ENCODE measurements around the gene ZFYVE1. TPM values are rescaled to one million over a fixed set of nuclear protein-coding genes. Genes with fewer than 3 reads are reported as not detected.

The ZFYVE1 gene
- polyA plus RNA-seq, 2 of the 4 experiments (the other 2 are of a cell fraction) = 7.4 to 9.4 TPM

Small RNA genes within 50 kb of the gene (small RNA-seq; reads per million reads assigned to genes)
- 0 reads per million in 6 experiments for gene RN7SL586P

Other genes starting within 250 kb of the ZFYVE1 start
- 0.05 and 0.28 TPM in 2 replicates for gene DPF3, start 133.0 kb downstream of the ZFYVE1 start, polyA plus RNA-seq (2011; rRNA removed)
- 0.09 to 0.24 TPM (median 0.10 TPM) in 3 replicates for gene DPF3, start 133.0 kb downstream of the ZFYVE1 start, polyA plus RNA-seq (2017; fragmentation: RNase III; extraction: RNeasy Plus Mini Kit Qiagen cat#74134 plus additional on column Dnase treatment)
- gene DCAF4, start 100.6 kb downstream of the ZFYVE1 start, polyA plus RNA-seq (2011; rRNA removed) = 21.0 and 22.4 TPM in 2 replicates
- gene DCAF4, start 100.6 kb downstream of the ZFYVE1 start, polyA plus RNA-seq (2017; fragmentation: RNase III; extraction: RNeasy Plus Mini Kit Qiagen cat#74134 plus additional on column Dnase treatment) = 18.4 to 18.9 TPM (median 18.8 TPM) in 3 replicates
- 58.2 and 65.1 TPM in 2 replicates for gene RBM25, start 31.4 kb upstream of the ZFYVE1 start, polyA plus RNA-seq (2011; rRNA removed)
- gene RBM25, start 31.4 kb upstream of the ZFYVE1 start, polyA plus RNA-seq (2017; fragmentation: RNase III; extraction: RNeasy Plus Mini Kit Qiagen cat#74134 plus additional on column Dnase treatment) = 73.1 to 87.2 TPM (median 87.0 TPM) in 3 replicates
- 21.6 and 53.0 TPM in 2 replicates for gene PSEN1, start 109.4 kb upstream of the ZFYVE1 start, polyA plus RNA-seq (2011; rRNA removed)
- gene PSEN1, start 109.4 kb upstream of the ZFYVE1 start, polyA plus RNA-seq (2017; fragmentation: RNase III; extraction: RNeasy Plus Mini Kit Qiagen cat#74134 plus additional on column Dnase treatment) = 37.7 to 38.1 TPM (median 38.0 TPM) in 3 replicates
- 4.3 and 5.0 TPM in 2 replicates for gene PAPLN, start 210.4 kb upstream of the ZFYVE1 start, polyA plus RNA-seq (2011; rRNA removed)
- gene PAPLN, start 210.4 kb upstream of the ZFYVE1 start, polyA plus RNA-seq (2017; fragmentation: RNase III; extraction: RNeasy Plus Mini Kit Qiagen cat#74134 plus additional on column Dnase treatment) = 4.5 to 6.6 TPM (median 5.0 TPM) in 3 replicates

All from A549 (cell line).